ENCODE results near the gene CRACR2B.
A peak's percentile ranks its signal among the peaks of the same experiment; 100 is the strongest.

CRACR2B gene

DNA sequence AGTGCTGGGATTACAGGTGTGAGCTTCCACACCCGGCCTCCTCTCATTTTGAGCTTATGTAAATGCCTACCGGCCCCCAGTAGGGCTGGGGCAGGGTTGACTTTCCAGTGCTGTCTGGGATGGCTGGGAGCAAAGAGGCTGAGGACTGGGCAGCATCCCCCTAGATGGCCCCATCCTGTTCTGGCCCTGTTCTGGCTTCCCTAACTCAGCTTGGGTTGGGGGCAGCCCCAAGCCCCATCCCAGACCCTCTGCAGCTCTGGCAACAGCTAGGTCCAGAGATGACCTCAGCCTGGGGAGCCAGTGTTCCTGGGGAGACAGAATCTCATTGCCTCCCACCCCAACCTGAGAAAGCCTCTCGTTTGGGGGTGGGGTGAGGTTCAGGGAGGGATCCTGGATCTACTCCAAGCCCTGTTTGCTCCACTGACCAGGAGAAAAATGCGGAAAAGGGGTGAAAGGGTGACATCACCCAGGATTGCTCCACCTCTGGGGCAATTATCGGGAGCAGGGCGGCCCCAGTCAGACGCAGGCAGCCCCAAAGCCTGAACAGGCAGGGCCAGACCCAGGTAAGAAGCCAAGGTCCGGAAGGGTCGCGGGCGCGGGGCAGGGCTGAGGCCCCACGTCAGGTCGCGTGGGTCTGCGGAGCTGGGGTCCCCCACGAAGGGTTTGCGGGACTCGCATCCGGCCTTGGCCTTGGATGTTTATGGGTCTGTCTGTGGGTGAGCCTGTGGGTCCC is 9.2 kb upstream of the CRACR2B start, which contains the start of gene PNPLA2 (continued):
- TF ChIP-seq, protein P1, sequence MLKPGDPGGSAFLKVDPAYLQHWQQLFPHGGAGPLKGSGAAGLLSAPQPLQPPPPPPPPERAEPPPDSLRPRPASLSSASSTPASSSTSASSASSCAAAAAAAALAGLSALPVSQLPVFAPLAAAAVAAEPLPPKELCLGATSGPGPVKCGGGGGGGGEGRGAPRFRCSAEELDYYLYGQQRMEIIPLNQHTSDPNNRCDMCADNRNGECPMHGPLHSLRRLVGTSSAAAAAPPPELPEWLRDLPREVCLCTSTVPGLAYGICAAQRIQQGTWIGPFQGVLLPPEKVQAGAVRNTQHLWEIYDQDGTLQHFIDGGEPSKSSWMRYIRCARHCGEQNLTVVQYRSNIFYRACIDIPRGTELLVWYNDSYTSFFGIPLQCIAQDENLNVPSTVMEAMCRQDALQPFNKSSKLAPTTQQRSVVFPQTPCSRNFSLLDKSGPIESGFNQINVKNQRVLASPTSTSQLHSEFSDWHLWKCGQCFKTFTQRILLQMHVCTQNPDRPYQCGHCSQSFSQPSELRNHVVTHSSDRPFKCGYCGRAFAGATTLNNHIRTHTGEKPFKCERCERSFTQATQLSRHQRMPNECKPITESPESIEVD (tag by site-specific recombination; IDR thresholded peaks at IDR 0.05): no peak
- TF ChIP-seq ZFP3 (tag by site-specific recombination; IDR thresholded peaks at IDR 0.05; ENCODE audit: low read depth) (no peak), ZBTB21 (tag by site-specific recombination; IDR thresholded peaks at IDR 0.05) (no peak), ZNF132 (tag by site-specific recombination; IDR thresholded peaks at IDR 0.05; ENCODE audit: borderline replicate concordance) (no peak), ZNF521 (tag by site-specific recombination; IDR thresholded peaks at IDR 0.05) (no peak), ZNF621 (tag by site-specific recombination; IDR thresholded peaks at IDR 0.05) (no peak), ZNF302 (tag by site-specific recombination; IDR thresholded peaks at IDR 0.05; ENCODE audit: low read depth) (no peak), ZNF239 (tag by site-specific recombination; IDR thresholded peaks at IDR 0.05) (no peak), ZNF560 (tag by site-specific recombination; IDR thresholded peaks at IDR 0.05; ENCODE audit: borderline replicate concordance) (no peak), SALL2 (tag by site-specific recombination; IDR thresholded peaks at IDR 0.05; ENCODE audit: borderline replicate concordance) (no peak), RBAK (tag by site-specific recombination; IDR thresholded peaks at IDR 0.05) (no peak), ZNF600 (tag by site-specific recombination; IDR thresholded peaks at IDR 0.05) (peak; percentile 74; the same call in 1 of the 2 replicates), ZFHX2 (tag by site-specific recombination; conservative IDR thresholded peaks at IDR 0.05) (no peak), ZNF701 (tag by site-specific recombination; IDR thresholded peaks at IDR 0.05) (no peak), ZNF133 (tag by site-specific recombination; IDR thresholded peaks at IDR 0.05) (no peak), PRDM1 (tag by site-specific recombination; IDR thresholded peaks at IDR 0.05) (peak; percentile 38; the same call in 1 of the 2 replicates), ZNF146 (tag by site-specific recombination; IDR thresholded peaks at IDR 0.05) (no peak), ZNF292 (tag by site-specific recombination; IDR thresholded peaks at IDR 0.05; ENCODE audit: borderline replicate concordance, low read depth) (no peak), ZNF19 (tag by site-specific recombination; IDR thresholded peaks at IDR 0.05; ENCODE audit: low read depth) (no peak), ZNF114 (tag by site-specific recombination; IDR thresholded peaks at IDR 0.05) (no peak), ZNF510 (tag by site-specific recombination; IDR thresholded peaks at IDR 0.05; ENCODE audit: insufficient replicate concordance) (no peak)
- TF ChIP-seq, protein P2, sequence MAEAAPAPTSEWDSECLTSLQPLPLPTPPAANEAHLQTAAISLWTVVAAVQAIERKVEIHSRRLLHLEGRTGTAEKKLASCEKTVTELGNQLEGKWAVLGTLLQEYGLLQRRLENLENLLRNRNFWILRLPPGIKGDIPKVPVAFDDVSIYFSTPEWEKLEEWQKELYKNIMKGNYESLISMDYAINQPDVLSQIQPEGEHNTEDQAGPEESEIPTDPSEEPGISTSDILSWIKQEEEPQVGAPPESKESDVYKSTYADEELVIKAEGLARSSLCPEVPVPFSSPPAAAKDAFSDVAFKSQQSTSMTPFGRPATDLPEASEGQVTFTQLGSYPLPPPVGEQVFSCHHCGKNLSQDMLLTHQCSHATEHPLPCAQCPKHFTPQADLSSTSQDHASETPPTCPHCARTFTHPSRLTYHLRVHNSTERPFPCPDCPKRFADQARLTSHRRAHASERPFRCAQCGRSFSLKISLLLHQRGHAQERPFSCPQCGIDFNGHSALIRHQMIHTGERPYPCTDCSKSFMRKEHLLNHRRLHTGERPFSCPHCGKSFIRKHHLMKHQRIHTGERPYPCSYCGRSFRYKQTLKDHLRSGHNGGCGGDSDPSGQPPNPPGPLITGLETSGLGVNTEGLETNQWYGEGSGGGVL (tag by site-specific recombination; IDR thresholded peaks at IDR 0.05): peak; percentile 53
- TF ChIP-seq, protein P3, sequence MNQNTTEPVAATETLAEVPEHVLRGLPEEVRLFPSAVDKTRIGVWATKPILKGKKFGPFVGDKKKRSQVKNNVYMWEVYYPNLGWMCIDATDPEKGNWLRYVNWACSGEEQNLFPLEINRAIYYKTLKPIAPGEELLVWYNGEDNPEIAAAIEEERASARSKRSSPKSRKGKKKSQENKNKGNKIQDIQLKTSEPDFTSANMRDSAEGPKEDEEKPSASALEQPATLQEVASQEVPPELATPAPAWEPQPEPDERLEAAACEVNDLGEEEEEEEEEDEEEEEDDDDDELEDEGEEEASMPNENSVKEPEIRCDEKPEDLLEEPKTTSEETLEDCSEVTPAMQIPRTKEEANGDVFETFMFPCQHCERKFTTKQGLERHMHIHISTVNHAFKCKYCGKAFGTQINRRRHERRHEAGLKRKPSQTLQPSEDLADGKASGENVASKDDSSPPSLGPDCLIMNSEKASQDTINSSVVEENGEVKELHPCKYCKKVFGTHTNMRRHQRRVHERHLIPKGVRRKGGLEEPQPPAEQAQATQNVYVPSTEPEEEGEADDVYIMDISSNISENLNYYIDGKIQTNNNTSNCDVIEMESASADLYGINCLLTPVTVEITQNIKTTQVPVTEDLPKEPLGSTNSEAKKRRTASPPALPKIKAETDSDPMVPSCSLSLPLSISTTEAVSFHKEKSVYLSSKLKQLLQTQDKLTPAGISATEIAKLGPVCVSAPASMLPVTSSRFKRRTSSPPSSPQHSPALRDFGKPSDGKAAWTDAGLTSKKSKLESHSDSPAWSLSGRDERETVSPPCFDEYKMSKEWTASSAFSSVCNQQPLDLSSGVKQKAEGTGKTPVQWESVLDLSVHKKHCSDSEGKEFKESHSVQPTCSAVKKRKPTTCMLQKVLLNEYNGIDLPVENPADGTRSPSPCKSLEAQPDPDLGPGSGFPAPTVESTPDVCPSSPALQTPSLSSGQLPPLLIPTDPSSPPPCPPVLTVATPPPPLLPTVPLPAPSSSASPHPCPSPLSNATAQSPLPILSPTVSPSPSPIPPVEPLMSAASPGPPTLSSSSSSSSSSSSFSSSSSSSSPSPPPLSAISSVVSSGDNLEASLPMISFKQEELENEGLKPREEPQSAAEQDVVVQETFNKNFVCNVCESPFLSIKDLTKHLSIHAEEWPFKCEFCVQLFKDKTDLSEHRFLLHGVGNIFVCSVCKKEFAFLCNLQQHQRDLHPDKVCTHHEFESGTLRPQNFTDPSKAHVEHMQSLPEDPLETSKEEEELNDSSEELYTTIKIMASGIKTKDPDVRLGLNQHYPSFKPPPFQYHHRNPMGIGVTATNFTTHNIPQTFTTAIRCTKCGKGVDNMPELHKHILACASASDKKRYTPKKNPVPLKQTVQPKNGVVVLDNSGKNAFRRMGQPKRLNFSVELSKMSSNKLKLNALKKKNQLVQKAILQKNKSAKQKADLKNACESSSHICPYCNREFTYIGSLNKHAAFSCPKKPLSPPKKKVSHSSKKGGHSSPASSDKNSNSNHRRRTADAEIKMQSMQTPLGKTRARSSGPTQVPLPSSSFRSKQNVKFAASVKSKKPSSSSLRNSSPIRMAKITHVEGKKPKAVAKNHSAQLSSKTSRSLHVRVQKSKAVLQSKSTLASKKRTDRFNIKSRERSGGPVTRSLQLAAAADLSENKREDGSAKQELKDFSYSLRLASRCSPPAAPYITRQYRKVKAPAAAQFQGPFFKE (tag by site-specific recombination; IDR thresholded peaks at IDR 0.05; ENCODE audit: borderline replicate concordance): no peak
- TF ChIP-seq, protein P4, sequence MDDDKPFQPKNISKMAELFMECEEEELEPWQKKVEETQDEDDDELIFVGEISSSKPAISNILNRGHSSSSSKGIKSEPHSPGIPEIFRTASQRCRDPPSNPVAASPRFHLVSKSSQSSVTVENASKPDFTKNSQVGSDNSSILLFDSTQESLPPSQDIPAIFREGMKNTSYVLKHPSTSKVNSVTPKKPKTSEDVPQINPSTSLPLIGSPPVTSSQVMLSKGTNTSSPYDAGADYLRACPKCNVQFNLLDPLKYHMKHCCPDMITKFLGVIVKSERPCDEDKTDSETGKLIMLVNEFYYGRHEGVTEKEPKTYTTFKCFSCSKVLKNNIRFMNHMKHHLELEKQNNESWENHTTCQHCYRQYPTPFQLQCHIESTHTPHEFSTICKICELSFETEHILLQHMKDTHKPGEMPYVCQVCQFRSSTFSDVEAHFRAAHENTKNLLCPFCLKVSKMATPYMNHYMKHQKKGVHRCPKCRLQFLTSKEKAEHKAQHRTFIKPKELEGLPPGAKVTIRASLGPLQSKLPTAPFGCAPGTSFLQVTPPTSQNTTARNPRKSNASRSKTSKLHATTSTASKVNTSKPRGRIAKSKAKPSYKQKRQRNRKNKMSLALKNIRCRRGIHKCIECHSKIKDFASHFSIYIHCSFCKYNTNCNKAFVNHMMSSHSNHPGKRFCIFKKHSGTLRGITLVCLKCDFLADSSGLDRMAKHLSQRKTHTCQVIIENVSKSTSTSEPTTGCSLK (tag by site-specific recombination; IDR thresholded peaks at IDR 0.05): no peak
- TF ChIP-seq, protein P5, sequence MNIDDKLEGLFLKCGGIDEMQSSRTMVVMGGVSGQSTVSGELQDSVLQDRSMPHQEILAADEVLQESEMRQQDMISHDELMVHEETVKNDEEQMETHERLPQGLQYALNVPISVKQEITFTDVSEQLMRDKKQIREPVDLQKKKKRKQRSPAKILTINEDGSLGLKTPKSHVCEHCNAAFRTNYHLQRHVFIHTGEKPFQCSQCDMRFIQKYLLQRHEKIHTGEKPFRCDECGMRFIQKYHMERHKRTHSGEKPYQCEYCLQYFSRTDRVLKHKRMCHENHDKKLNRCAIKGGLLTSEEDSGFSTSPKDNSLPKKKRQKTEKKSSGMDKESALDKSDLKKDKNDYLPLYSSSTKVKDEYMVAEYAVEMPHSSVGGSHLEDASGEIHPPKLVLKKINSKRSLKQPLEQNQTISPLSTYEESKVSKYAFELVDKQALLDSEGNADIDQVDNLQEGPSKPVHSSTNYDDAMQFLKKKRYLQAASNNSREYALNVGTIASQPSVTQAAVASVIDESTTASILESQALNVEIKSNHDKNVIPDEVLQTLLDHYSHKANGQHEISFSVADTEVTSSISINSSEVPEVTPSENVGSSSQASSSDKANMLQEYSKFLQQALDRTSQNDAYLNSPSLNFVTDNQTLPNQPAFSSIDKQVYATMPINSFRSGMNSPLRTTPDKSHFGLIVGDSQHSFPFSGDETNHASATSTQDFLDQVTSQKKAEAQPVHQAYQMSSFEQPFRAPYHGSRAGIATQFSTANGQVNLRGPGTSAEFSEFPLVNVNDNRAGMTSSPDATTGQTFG (tag by site-specific recombination; IDR thresholded peaks at IDR 0.05; ENCODE audit: borderline replicate concordance): no peak

Measured in HEK293 (cell line).